Panc1 (cell line): ENCODE measurements around the gene KRTAP10-10.

Experiments used
- CTCF ChIP-seq: fragments of 450-650 bp; IDR thresholded peaks from 2 replicates; pipeline ENCODE4 v1.5.1; 2017; ENCODE audit warnings: mild to moderate bottlenecking
- POLR2AphosphoS5 ChIP-seq: IDR thresholded peaks from 2 replicates; pipeline ENCODE4 v1.6.1; 2012; ENCODE audit warnings: mild to moderate bottlenecking, low read depth, low read length, moderate library complexity
- REST ChIP-seq, 2 experiments: IDR thresholded peaks; 2 replicates each; pipeline ENCODE4 v1.6.1; 2011 to 2012; ENCODE audit warnings: low read depth in 2 of 2, control low read depth in 1 of 2, low read length in 1 of 2, mild to moderate bottlenecking in 1 of 2, moderate library complexity in 1 of 2; ENCODE audit not compliant: insufficient read depth in 1 of 2

GRCh38 chr21:44612029-44612486, 25.1 kb upstream of the KRTAP10-10 start, which contains the start of gene KRTAP10-8:
- no peak for TF ChIP-seq CTCF
- no peak for TF ChIP-seq REST (IDR thresholded peaks at IDR 0.05; ENCODE audit: insufficient read depth in 1 of 2, low read depth in 2 of 2, low read length in 1 of 2)
- no peak for TF ChIP-seq POLR2AphosphoS5
